Measurements from ENCODE around the gene OPN4. TPM values are rescaled to one million over a fixed set of nuclear protein-coding genes. Genes with fewer than 3 reads are reported as not detected.

The OPN4 gene
- total and polyA plus RNA-seq, 5 donors from 2014 or later, result not detected

- Mint-ChIP-seq H3K4me1 (no peaks in the 10 kb centered on the region), H3K4me3 (no peak overlapping the region), H3K27ac (no peak overlapping the region), H3K9me3 (peaks cover 0 to 2% (median 0%) of the 10 kb centered on the region in 7 donors), H3K27me3 (peaks cover 3% of the 10 kb centered on the region), H3K36me3 (no peaks in the 10 kb centered on the region)
- no peaks in the 10 kb centered on the region for H3K27me3 ChIP-seq (ENCODE audit: control insufficient read depth, insufficient read depth, low read length)
- H3K4me1 ChIP-seq (ENCODE audit: control insufficient read depth, insufficient read depth, low read length, poor library complexity, severe bottlenecking), result no peaks in the 10 kb centered on the region
- ATAC-seq (ENCODE audit: low read depth in 2 of 2), result no peak
- H3K36me3 ChIP-seq (ENCODE audit: control insufficient read depth, insufficient read depth, low read length), result no peaks in the 10 kb centered on the region
- no peaks in the 10 kb centered on the region for H3K9me3 ChIP-seq (ENCODE audit: control insufficient read depth in 2 of 2, low read length in 2 of 2)
- no peak for DNase-seq
- H3K27ac ChIP-seq (ENCODE audit: insufficient read depth, low read length, poor library complexity, severe bottlenecking), result no peak overlapping the region
- H3K4me3 ChIP-seq (ENCODE audit: low read depth, low read length), result no peak overlapping the region
Observed at GRCh38 chr10:86648704-86649427, 5.5 kb upstream of the OPN4 start.

- DNase-seq, result no peak
- no peak overlapping the region for H3K4me3 Mint-ChIP-seq
- no peak overlapping the region for H3K27ac Mint-ChIP-seq
Observed at GRCh38 chr10:86649471-86650150, 4.7 kb upstream of the OPN4 start.

GRCh38 chr10:86650151-86650550 lies 4.2 kb upstream of the OPN4 start:
- ATAC-seq (ENCODE audit: low read depth in 2 of 2) (no peak), DNase-seq (no peak)
- no peaks in the 10 kb centered on the region for H3K36me3 ChIP-seq (ENCODE audit: control insufficient read depth, insufficient read depth, low read length)
- Mint-ChIP-seq H3K4me1 (no peaks in the 10 kb centered on the region), H3K27ac (no peak overlapping the region), H3K27me3 (no peaks in the 10 kb centered on the region), H3K4me3 (no peak overlapping the region), H3K9me3 (peaks cover 0 to 2% (median 0%) of the 10 kb centered on the region in 7 donors), H3K36me3 (no peaks in the 10 kb centered on the region)
- no peaks in the 10 kb centered on the region for H3K9me3 ChIP-seq (ENCODE audit: control insufficient read depth in 2 of 2, low read length in 2 of 2)
- no peaks in the 10 kb centered on the region for H3K4me1 ChIP-seq (ENCODE audit: control insufficient read depth, insufficient read depth, low read length, poor library complexity, severe bottlenecking)
- H3K4me3 ChIP-seq (ENCODE audit: low read depth, low read length), result no peak overlapping the region
- H3K27ac ChIP-seq (ENCODE audit: insufficient read depth, low read length, poor library complexity, severe bottlenecking), result no peak overlapping the region
- no peaks in the 10 kb centered on the region for H3K27me3 ChIP-seq (ENCODE audit: control insufficient read depth, insufficient read depth, low read length)

More at GRCh38 chr10:86649471-86650150, 4.7 kb upstream of the OPN4 start:
- ATAC-seq (ENCODE audit: low read depth in 2 of 2), result no peak
- H3K27ac ChIP-seq (ENCODE audit: insufficient read depth, low read length, poor library complexity, severe bottlenecking), result no peak overlapping the region
- Mint-ChIP-seq H3K4me1 (no peaks in the 10 kb centered on the region), H3K36me3 (no peaks in the 10 kb centered on the region), H3K27me3 (no peaks in the 10 kb centered on the region), H3K9me3 (peaks cover 0 to 2% (median 0%) of the 10 kb centered on the region in 7 donors)
- H3K4me1 ChIP-seq (ENCODE audit: control insufficient read depth, insufficient read depth, low read length, poor library complexity, severe bottlenecking), result no peaks in the 10 kb centered on the region
- H3K4me3 ChIP-seq (ENCODE audit: low read depth, low read length), result no peak overlapping the region
- no peaks in the 10 kb centered on the region for H3K27me3 ChIP-seq (ENCODE audit: control insufficient read depth, insufficient read depth, low read length)
- no peaks in the 10 kb centered on the region for H3K9me3 ChIP-seq (ENCODE audit: control insufficient read depth in 2 of 2, low read length in 2 of 2)
- H3K36me3 ChIP-seq (ENCODE audit: control insufficient read depth, insufficient read depth, low read length), result no peaks in the 10 kb centered on the region

- ATAC-seq (ENCODE audit: low read depth in 2 of 2), result no peak
- H3K27ac ChIP-seq (ENCODE audit: insufficient read depth, low read length, poor library complexity, severe bottlenecking), result no peak overlapping the region
- H3K27me3 ChIP-seq (ENCODE audit: control insufficient read depth, insufficient read depth, low read length), result no peaks in the 10 kb centered on the region
- H3K4me3 Mint-ChIP-seq, result no peak overlapping the region
- H3K27me3 Mint-ChIP-seq, result no peaks in the 10 kb centered on the region
- no peaks in the 10 kb centered on the region for H3K4me1 ChIP-seq (ENCODE audit: control insufficient read depth, insufficient read depth, low read length, poor library complexity, severe bottlenecking)
- no peak overlapping the region for H3K4me3 ChIP-seq (ENCODE audit: low read depth, low read length)
- DNase-seq, result no peak
- no peaks in the 10 kb centered on the region for H3K4me1 Mint-ChIP-seq
- H3K27ac Mint-ChIP-seq, result no peak overlapping the region
- H3K36me3 ChIP-seq (ENCODE audit: control insufficient read depth, insufficient read depth, low read length), result no peaks in the 10 kb centered on the region
- H3K36me3 Mint-ChIP-seq, result no peaks in the 10 kb centered on the region
- H3K9me3 Mint-ChIP-seq, result peaks cover 0 to 2% (median 0%) of the 10 kb centered on the region in 7 donors
- H3K9me3 ChIP-seq (ENCODE audit: control insufficient read depth in 2 of 2, low read length in 2 of 2), result no peaks in the 10 kb centered on the region
Observed at GRCh38 chr10:86651021-86651471, 3.3 kb upstream of the OPN4 start.

DNA sequence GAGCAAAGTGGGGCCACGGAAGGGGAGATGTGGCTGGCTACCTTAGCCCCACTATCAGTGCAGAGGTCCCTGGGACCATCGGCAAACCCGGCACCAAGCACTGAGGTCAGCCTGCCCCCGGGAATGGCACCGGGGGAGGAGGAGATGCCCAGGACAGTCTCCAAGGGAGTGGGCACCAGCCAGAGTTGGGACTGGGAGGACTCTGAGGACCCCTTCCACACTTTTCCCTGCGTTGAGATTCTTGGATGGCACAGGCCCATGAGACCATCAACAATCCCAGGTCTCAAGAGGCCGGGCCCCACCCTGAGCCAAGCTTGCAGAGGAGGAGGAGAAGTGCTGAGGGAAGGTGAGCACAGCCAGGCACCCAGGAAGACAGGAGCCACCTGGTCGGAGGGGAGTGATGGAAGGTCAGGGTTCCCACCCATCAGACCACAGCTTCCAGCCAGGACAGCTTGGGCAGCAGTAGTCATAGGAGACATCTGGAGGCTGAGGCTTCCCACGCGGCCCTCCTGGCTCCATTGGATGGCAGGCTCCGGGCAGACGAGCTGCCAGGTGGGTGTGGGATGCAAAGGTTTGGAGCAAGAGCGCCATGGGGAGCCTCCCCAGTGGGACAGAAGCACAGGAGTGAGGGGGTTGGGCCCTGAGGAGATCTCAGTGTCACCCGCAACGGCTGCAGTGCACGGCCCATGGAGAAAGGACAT lies 2.6 kb upstream of the OPN4 start:
- ATAC-seq (ENCODE audit: low read depth in 2 of 2) (no peak), DNase-seq (no peak)
- Histone ChIP-seq H3K27me3 (ENCODE audit: control insufficient read depth, insufficient read depth, low read length) (no peaks in the 10 kb centered on the region), H3K36me3 (ENCODE audit: control insufficient read depth, insufficient read depth, low read length) (no peaks in the 10 kb centered on the region), H3K4me1 (ENCODE audit: control insufficient read depth, insufficient read depth, low read length, poor library complexity, severe bottlenecking) (no peaks in the 10 kb centered on the region), H3K27ac (ENCODE audit: insufficient read depth, low read length, poor library complexity, severe bottlenecking) (no peak overlapping the region), H3K4me3 (ENCODE audit: low read depth, low read length) (no peak overlapping the region), H3K9me3 (ENCODE audit: control insufficient read depth in 2 of 2, low read length in 2 of 2) (no peaks in the 10 kb centered on the region)
- Mint-ChIP-seq H3K27me3 (no peaks in the 10 kb centered on the region), H3K4me3 (no peak overlapping the region), H3K27ac (peak overlapping the region in 1 of 3 donors; percentile 14), H3K36me3 (no peaks in the 10 kb centered on the region), H3K9me3 (peaks cover 0 to 2% (median 0%) of the 10 kb centered on the region in 7 donors), H3K4me1 (no peaks in the 10 kb centered on the region)

- H3K27ac Mint-ChIP-seq, result no peak overlapping the region
Observed at GRCh38 chr10:86652361-86653202, 1.8 kb upstream of the OPN4 start.

DNA sequence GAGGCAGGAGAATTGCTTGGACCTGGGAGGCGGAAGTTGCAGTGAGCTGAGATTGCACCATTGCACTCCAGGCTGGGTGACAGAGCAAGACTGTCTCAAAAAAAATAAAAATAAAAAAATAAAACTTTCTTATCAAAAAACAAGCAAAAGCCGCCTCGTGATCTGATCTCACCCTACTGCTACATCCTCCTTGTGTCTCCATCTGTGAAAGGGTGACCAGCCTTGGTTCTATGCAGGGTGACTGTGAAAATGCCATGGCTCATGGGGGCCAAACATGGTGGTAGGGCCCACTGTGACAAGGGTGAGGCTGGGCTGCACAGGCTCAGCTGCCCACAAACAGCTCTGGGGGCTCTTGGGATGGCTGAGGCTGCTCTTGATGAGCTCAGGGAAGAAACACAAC lies 968 bp upstream of the OPN4 start:
- Histone ChIP-seq H3K4me3 (ENCODE audit: low read depth, low read length) (no peak overlapping the region), H3K27ac (ENCODE audit: insufficient read depth, low read length, poor library complexity, severe bottlenecking) (no peak overlapping the region), H3K4me1 (ENCODE audit: control insufficient read depth, insufficient read depth, low read length, poor library complexity, severe bottlenecking) (no peaks in the 10 kb centered on the region), H3K9me3 (ENCODE audit: control insufficient read depth in 2 of 2, low read length in 2 of 2) (no peaks in the 10 kb centered on the region), H3K27me3 (ENCODE audit: control insufficient read depth, insufficient read depth, low read length) (no peaks in the 10 kb centered on the region), H3K36me3 (ENCODE audit: control insufficient read depth, insufficient read depth, low read length) (no peaks in the 10 kb centered on the region)
- Mint-ChIP-seq H3K27ac (no peak overlapping the region), H3K36me3 (no peaks in the 10 kb centered on the region), H3K4me1 (no peaks in the 10 kb centered on the region), H3K27me3 (no peaks in the 10 kb centered on the region), H3K9me3 (no peaks in the 10 kb centered on the region), H3K4me3 (no peak overlapping the region)
- ATAC-seq (ENCODE audit: low read depth in 2 of 2) (no peak), DNase-seq (no peak)

More at GRCh38 chr10:86652361-86653202, 1.8 kb upstream of the OPN4 start:
- Mint-ChIP-seq H3K4me3 (no peak overlapping the region), H3K27me3 (no peaks in the 10 kb centered on the region), H3K9me3 (peaks cover 0 to 2% (median 0%) of the 10 kb centered on the region in 7 donors), H3K4me1 (no peaks in the 10 kb centered on the region), H3K36me3 (no peaks in the 10 kb centered on the region)
- DNase-seq (no peak), ATAC-seq (ENCODE audit: low read depth in 2 of 2) (no peak)
- H3K27ac ChIP-seq (ENCODE audit: insufficient read depth, low read length, poor library complexity, severe bottlenecking), result no peak overlapping the region
- H3K4me1 ChIP-seq (ENCODE audit: control insufficient read depth, insufficient read depth, low read length, poor library complexity, severe bottlenecking), result no peaks in the 10 kb centered on the region
- no peak overlapping the region for H3K4me3 ChIP-seq (ENCODE audit: low read depth, low read length)
- no peaks in the 10 kb centered on the region for H3K9me3 ChIP-seq (ENCODE audit: control insufficient read depth in 2 of 2, low read length in 2 of 2)
- no peaks in the 10 kb centered on the region for H3K36me3 ChIP-seq (ENCODE audit: control insufficient read depth, insufficient read depth, low read length)
- no peaks in the 10 kb centered on the region for H3K27me3 ChIP-seq (ENCODE audit: control insufficient read depth, insufficient read depth, low read length)

Measured in CD4-positive, CD25-positive, alpha-beta regulatory T cell (primary cell).